GM21825 (cell line): ENCODE results near the gene EPHA4.

ENCODE experiments used
- ATAC-seq: cut with Tn5 transposase; IDR thresholded peaks from one replicate; pipeline ENCODE4 v1.9.1; 2021; ENCODE audit warnings: mild to moderate bottlenecking, moderate library complexity; ENCODE audit not compliant: unreplicated experiment

EPHA4 gene

GRCh38 chr2:221410487-221410886 lies 161.6 kb downstream of the EPHA4 start:
- ATAC-seq, result no peak

- ATAC-seq, result no peak
These were observed 164.3 kb downstream of the EPHA4 start for GRCh38 chr2:221407765-221408164.

- ATAC-seq, result no peak
These were observed 166.6 kb downstream of the EPHA4 start for GRCh38 chr2:221405521-221405920.

- ATAC-seq, result no peak
These were observed 170.0 kb downstream of the EPHA4 start for GRCh38 chr2:221402072-221402471.

- ATAC-seq, result no peak
These were observed 171.7 kb downstream of the EPHA4 start for GRCh38 chr2:221400411-221400810.

GRCh38 chr2:221399183-221399582 lies 172.9 kb downstream of the EPHA4 start:
- no peak for ATAC-seq

- no peak for ATAC-seq
These were observed 174.9 kb downstream of the EPHA4 start for GRCh38 chr2:221397187-221397586.

- ATAC-seq, result no peak
These were observed 179.7 kb downstream of the EPHA4 start for GRCh38 chr2:221392228-221392881.

- ATAC-seq, result no peak
These were observed 181.2 kb downstream of the EPHA4 start for GRCh38 chr2:221390878-221391277.

- ATAC-seq, result no peak
These were observed 182.2 kb downstream of the EPHA4 start for GRCh38 chr2:221389904-221390303.

GRCh38 chr2:221389421-221389820 lies 182.7 kb downstream of the EPHA4 start:
- no peak for ATAC-seq

GRCh38 chr2:221388891-221389290 lies 183.2 kb downstream of the EPHA4 start:
- no peak for ATAC-seq

GRCh38 chr2:221385716-221386115 lies 186.4 kb downstream of the EPHA4 start:
- no peak for ATAC-seq

- no peak for ATAC-seq
These were observed 190.1 kb downstream of the EPHA4 start for GRCh38 chr2:221381928-221382488.

- no peak for ATAC-seq
These were observed 191.4 kb downstream of the EPHA4 start for GRCh38 chr2:221380686-221381085.

GRCh38 chr2:221380062-221380461 lies 192.0 kb downstream of the EPHA4 start:
- ATAC-seq, result no peak

- ATAC-seq, result no peak
These were observed 194.5 kb downstream of the EPHA4 start for GRCh38 chr2:221377597-221377996.

- ATAC-seq, result no peak
These were observed 195.0 kb downstream of the EPHA4 start for GRCh38 chr2:221377066-221377465.

GRCh38 chr2:221374234-221374633 lies 197.9 kb downstream of the EPHA4 start:
- no peak for ATAC-seq

GRCh38 chr2:221372907-221373306 lies 199.2 kb downstream of the EPHA4 start:
- ATAC-seq, result no peak

GRCh38 chr2:221372159-221372884 lies 199.8 kb downstream of the EPHA4 start:
- ATAC-seq, result no peak

- ATAC-seq, result no peak
These were observed 200.8 kb downstream of the EPHA4 start for GRCh38 chr2:221371347-221371746.
